ENCODE results near the gene VAV3.
"Not testable (repeated sequence)": the region's sequence is repeated elsewhere in the genome, so short reads cannot be mapped to it uniquely, and the experiment has no call there.

VAV3 gene

GRCh38 chr1:107933736-107934135 lies 31.2 kb downstream of the VAV3 start:
- DNase-seq = no peak

GRCh38 chr1:107930292-107930691 lies 34.7 kb downstream of the VAV3 start:
- no peak for DNase-seq

GRCh38 chr1:107927820-107928219 lies 37.2 kb downstream of the VAV3 start:
- DNase-seq = no peak

- DNase-seq = no peak
Observed at GRCh38 chr1:107926436-107927080, 38.4 kb downstream of the VAV3 start.

GRCh38 chr1:107925565-107925964 lies 39.4 kb downstream of the VAV3 start:
- no peak for DNase-seq

GRCh38 chr1:107920999-107921398 lies 44.0 kb downstream of the VAV3 start:
- DNase-seq = no peak

GRCh38 chr1:107920561-107920960 lies 44.4 kb downstream of the VAV3 start:
- no peak for DNase-seq

GRCh38 chr1:107919953-107920352 lies 45.0 kb downstream of the VAV3 start:
- DNase-seq = no peak

GRCh38 chr1:107914119-107914765 lies 50.7 kb downstream of the VAV3 start:
- DNase-seq = peak; percentile 61

GRCh38 chr1:107912656-107913055 lies 52.3 kb downstream of the VAV3 start:
- no peak for DNase-seq

- no peak for DNase-seq
Observed at GRCh38 chr1:107900090-107900945, 64.7 kb downstream of the VAV3 start.

GRCh38 chr1:107899655-107900054 lies 65.3 kb downstream of the VAV3 start:
- no peak for DNase-seq

- no peak for DNase-seq
Observed at GRCh38 chr1:107897438-107898345, 67.3 kb downstream of the VAV3 start.

- peak; percentile 51 for DNase-seq
Observed at GRCh38 chr1:107896936-107897335, 68.0 kb downstream of the VAV3 start.

GRCh38 chr1:107896401-107896800 lies 68.6 kb downstream of the VAV3 start:
- no peak for DNase-seq

- DNase-seq = no peak
Observed at GRCh38 chr1:107895403-107896191, 69.4 kb downstream of the VAV3 start.

- no peak for DNase-seq
Observed at GRCh38 chr1:107894605-107895004, 70.4 kb downstream of the VAV3 start.

GRCh38 chr1:107893350-107893749 lies 71.6 kb downstream of the VAV3 start:
- DNase-seq = not testable (repeated sequence)

GRCh38 chr1:107889524-107889923 lies 75.5 kb downstream of the VAV3 start:
- no peak for DNase-seq

- no peak for DNase-seq
Observed at GRCh38 chr1:107883562-107883961, 81.4 kb downstream of the VAV3 start.

GRCh38 chr1:107879927-107880326 lies 85.1 kb downstream of the VAV3 start:
- DNase-seq = no peak

GRCh38 chr1:107879346-107879745 lies 85.6 kb downstream of the VAV3 start:
- no peak for DNase-seq
